Raji (cell line): ENCODE measurements around the gene ITPK1.

Source experiments
- POLR2A ChIP-seq: IDR thresholded peaks from 2 replicates; pipeline ENCODE4 v1.6.1; 2011; ENCODE audit warnings: low read depth, low read length, control low read depth; ENCODE audit not compliant: insufficient read depth

Gene ITPK1

DNA sequence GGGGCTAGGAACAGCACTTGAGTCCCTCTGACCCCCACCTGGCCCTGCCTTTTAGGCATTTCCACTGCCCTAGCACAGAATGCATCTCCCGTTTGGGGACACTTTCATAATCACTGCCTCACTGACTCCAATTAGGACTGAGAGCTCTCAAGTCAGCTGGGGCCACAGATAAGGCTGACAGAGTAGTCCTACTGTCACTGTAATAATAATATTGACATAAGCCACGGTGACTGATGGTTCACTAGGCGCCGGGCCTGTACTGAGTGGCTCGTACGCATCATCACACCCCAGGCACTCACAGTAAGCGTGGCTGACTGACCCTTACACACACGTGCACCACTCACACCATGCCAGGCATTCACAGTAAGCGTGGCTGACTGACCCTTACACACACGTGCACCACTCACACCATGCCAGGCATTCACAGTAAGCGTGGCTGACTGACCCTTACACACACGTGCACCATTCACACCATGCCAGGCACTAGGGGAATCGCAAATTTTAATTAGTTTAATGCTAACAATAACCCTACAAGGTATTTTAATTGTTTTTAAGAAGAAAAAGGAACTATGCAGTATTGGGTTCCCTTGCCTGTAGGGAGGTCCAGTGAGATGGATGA is 105.1 kb downstream of the ITPK1 start:
- no peak for TF ChIP-seq POLR2A

DNA sequence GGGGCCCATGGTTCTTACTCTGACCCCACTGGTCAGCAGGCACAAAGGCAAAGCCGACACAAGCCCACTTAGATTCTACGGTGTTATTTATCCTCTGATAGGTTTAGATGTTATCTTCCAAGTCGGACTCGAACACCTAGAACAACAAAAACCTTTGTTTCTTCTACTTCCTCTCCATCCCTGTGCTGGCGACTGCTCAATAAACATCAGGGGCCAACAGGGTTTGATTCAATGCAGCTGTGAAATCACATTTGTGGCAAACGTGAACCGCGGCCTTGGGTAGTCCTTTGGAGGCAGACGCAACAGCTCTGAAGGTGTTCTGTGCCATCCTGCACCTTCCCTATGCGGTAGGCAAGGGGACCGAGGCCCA is 105.6 kb downstream of the ITPK1 start:
- TF ChIP-seq POLR2A: no peak

DNA sequence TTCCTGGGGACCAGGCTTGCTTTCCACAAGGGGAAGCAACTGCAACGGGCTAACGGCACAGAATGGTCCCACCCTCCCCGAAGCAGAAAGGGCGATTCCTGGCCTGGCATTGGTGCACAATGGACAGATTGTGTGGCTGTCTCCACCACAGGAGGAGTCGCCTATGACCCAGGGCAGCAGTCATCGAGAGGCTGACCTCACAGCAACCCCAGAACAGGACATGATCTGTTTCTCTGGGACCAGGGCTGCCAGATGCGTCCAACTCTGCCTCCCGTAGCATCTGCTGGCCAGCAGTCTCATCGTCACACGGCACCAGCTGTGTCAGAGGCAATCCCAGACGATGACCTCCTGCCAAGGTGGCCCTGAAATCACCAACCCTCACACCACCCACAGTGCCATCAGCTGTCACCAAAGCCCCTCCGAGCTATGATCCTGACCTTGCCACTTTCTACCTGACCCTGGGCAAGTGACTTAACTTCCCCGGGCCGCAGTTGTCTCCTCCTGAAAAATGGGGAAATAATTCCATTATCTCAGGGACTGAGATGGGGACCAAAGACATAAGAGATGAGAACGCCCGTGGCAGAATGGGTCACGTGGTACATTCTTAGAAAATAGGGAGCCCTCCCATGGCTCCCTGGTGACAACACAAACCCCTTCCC is 106.1 kb downstream of the ITPK1 start:
- no peak for TF ChIP-seq POLR2A

DNA sequence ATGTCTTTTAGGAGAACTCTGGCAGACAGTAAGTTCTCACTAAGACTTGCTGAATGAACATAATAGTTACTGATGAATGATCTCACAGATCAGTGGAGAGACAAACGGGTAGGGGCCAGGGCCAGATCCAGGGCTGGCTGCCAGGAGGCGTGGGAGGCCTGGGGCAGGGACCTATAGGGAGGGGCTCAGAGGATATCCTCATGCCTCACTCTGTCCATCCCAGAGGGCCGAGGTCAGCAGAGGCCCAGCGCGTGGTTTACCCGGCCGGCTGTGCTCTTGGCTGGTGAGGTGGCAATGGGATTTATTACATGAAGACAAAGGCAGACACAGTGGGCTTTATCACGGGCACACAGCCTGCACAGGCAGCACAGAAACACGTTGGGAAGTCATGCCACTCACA is 107.3 kb downstream of the ITPK1 start:
- no peak for TF ChIP-seq POLR2A

DNA sequence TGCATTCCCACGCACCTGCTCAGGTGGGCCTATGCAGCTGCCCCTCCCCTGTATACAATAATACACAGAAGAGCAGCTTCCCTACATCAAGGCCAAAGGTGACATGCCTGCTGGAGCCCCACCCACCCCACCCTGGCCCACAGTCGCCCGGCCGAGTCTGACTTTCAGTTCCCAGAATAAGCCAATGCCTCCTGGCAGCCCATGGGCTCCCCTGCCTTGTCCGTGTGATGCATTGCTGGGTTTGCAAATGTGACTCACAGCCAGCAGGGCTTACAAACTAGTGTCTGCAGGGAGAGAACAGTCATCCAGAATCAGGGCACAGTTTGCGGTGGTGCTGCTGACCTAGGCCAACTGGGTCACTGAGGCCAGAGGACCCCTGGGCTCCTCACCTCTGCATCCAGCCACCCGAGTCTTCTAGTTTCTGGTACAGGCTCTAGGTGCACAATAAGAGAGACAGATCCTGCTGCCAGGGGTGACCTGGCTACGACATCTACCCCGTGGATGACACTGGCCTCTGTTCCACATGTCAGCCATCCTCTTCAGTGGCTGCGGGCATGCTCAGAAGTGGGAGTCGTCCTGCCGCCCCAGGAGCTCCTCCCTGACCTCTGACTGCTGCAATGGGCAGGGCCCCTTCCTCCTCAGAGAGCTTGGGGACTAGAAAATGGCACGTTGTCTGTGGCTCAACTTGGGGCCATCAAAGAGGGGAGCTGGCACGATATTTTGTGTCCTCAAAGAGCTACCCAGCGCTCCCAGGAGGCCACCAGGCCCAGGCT is 108.3 kb downstream of the ITPK1 start:
- no peak for TF ChIP-seq POLR2A

DNA sequence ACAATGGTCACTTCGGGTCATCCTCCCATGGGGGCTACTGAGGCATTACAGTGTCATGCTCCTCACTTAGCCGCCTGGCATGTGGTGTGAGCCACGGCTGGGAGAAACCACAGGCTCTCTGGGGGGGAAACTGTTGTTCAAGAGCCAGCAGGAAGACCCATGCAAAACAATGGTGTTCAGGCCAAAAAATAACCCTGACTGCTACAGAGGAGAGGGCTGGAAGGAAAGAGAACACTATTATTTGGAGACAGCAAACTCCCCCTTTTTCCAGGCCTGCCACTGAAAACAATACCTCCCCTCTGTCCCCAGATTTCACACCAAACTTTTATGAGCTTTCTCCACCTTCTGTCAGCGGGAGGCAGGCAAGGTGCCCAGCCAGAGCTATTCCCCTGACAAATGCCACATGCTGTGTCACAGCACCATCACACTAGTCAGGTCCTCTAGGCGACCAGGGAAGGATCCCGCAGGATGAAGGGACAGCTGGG is 109.1 kb downstream of the ITPK1 start:
- TF ChIP-seq POLR2A: no peak

DNA sequence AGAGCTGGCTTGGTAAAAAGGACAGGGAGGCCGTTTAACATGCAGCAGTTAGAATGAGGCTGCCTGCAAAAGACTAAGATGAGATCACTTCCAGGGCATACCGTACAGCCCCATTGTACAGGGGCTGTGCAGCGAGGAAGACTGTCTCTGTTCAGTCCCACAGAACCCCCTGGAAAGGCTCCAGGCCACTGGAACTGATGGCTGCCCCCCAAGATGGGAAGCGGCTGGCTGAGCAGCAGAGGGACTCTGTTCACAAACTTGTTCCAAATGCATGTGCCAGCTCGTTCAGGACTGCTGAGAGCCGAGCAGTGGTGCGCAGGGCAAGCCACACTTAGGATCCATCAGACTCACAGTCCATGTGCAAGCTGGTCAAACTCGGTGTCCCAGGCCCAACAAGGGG is 109.9 kb downstream of the ITPK1 start:
- no peak for TF ChIP-seq POLR2A

DNA sequence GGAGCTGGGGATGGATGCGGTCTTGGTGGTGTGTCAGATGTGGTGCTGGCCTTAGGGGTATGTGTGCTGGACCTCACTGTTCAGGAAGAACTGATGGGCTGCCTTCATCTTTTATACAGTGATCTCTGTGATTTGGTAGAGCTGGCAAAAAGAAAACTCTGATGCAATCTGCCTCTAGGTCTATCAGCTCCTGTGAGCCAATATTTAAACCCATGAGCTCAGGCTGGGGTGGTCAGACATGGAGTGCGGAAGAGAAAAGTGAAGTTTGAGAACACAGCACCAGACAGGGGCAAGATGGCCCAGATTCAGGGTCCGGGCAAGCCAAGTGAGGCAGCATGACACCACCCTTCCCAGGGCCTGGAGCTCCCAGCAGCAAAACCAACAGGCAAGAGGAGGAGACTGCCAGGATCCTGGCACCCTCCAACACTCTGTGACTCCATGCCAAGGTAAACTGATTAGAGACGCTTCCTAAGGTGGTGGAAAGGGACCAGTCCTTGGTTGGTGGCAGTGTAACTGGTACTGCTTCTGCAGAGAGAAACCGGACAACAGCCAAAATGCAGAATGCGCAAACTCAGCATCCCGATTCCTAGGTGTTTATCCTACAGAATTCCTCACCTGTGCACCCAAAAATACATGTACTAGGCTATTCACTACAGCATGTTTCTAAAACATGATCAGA is 110.5 kb downstream of the ITPK1 start:
- TF ChIP-seq POLR2A: no peak

DNA sequence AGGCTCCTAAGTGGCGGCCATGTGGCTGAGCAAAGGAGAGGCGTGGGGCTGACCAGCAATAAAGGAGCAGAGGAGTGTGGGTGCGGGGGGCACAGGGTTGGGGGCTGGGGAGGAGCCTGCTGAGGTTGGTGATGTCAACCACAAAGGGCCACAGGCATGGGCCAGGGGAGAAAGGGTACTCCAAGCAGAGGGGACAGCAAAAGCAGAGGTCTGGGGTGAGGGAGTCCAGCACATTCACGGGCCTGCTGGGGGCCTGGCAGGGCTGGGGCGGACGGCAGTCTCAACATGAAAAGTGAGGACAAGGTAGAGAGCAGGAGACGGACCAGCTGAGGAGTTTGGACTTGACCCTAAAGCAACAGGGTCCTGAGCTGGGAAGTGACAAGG is 111.0 kb downstream of the ITPK1 start:
- no peak for TF ChIP-seq POLR2A

DNA sequence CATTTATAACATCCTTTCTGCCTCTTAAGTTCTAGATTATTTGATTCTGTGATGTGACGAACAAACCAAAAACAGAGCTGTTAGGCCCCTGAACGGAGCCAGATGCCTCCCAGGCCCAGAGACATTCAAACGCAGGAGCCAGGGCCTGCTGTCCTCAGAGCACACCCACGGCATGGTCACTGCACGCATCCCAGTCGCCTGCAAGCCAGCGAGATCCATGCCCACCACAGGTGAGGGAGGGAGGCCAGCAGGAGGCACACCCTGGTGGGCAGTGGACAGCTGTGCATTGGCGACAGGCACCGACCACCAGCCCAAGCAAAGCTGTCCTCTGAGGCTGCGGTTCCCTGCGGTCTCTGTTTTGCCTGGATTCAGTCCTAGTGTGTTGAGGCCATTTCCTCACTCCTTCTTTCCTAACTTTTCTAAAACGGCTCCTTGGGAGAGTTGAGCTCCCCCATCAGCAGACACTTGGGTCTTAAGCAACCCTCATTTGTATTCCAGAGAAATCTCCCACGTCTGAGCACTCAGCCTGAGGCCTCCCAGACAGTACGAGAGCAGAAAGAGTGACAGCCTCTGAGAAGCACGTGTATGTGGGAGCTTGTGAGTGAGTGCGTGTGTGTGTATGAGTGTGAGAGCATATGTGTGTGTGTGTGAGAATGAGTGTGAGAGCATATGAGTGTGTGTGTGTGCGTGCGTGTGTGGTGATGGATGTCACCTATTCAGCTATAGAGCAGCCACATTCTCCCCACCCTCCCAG is 111.6 kb downstream of the ITPK1 start:
- no peak for TF ChIP-seq POLR2A

DNA sequence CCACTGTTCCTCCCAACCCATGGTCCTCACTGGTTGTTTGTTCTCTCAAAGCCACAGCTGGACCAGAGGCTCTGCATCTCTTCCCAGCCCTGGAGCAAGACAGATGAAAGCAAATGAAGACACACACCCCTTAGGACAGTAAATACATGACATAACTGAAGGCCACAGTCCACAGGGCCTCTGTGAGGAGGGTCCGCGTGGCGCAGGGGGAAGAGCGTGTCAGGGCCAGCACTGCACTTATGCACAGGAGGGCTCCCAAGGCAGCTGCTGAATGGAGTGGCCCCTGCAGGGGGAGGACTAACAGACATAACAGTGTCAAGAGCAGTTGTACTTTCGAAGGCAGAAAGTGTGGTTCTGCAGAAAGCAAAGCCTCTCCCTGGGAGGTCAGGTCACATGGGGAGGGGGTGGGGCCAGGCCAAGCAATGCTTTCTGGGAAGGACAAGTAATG is 112.8 kb downstream of the ITPK1 start:
- no peak for TF ChIP-seq POLR2A

DNA sequence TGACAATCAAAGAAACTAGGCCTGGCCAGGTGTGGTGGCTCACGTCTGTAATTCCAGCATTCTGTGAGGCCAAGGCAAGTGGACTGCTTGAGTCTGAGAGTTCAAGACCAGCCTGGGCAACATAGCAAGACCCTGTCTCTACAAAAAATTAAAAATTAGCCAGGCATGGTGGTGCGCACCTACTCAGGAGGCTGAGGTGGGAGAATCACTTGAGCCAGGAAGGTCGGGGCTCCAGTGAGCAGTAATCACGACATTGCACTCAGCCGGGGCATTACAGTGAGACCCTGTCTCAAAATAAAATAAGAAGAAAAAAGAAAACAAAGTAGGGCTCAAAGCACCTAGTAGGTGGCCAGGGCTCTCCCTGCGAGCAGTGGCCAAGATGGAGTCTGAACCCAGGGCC is 113.7 kb downstream of the ITPK1 start:
- no peak for TF ChIP-seq POLR2A

DNA sequence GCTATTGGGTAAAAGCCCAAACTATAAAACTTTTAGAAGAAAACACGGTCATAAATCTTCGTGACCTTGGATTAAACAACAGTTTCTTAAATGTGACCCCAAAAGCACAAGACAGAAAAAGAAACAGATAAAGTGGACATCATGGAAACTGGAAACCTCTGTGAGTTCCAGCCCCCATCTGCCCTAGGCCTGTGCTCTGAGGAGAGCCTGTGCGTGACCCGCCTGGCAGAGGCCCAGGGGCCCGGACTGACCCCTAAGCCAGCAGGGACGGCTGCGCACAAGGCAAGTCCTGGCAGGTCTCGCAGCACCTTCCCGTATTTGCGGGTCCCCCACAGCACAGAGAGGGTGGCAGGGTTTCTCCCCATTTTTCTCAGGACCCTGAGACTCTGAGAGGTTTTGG is 116.8 kb downstream of the ITPK1 start:
- no peak for TF ChIP-seq POLR2A

DNA sequence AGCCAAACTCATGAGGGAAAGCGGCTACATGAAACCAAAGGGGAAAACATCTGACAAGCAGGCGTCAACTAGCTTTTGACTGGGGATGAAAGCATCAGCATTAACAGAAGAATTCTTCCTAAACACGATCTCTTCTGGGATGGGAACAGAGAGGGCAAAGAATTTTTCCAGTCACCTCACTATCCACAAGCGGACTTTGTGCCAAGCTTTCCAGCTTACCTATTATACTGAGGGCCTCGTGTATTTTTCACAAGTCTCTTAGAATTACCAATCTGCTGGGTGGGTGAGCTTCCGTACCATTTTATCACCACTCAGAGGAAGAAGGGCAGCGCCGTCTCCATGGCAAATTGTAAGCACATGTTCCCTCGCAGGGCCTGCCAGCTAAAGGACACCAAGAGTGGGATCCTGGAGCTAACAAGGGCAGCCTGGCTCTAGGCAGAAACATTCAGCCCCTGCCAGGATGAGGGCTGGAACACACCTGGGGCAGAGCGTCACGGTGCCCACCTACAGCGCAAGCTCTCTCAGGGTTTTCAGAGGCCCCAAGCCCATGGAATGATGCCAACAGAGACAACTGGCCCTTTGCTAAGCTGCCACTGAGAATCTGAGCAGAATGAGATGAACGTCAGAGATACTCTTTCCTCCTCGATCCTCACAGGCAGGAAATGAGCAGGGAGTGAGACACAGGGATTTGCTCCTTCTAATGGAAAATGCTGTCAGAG is 118.2 kb downstream of the ITPK1 start:
- TF ChIP-seq POLR2A: no peak
